Ovary (tissue), 3 donors: Measurements from ENCODE around the gene MAGEA1.

Source experiments
- CTCF ChIP-seq, 3 donors: fragments of 450-650 bp in 2 of 3; fragments of 200-600 bp in 1 of 3; IDR thresholded peaks; one replicate each; pipeline versions ENCODE4 v1.5.1 to v1.8.0; 2016 to 2022; ENCODE audit warnings: antibody characterized with exemption in 3 of 3, mild to moderate bottlenecking in 1 of 3
- EP300 ChIP-seq: sonication (generic); formaldehyde crosslinking; IDR thresholded peaks from one replicate; pipeline ENCODE4 v1.6.1; 2017; ENCODE audit warnings: antibody characterized with exemption
- POLR2A ChIP-seq: fragments of 450-650 bp; IDR thresholded peaks from one replicate; pipeline ENCODE4 v1.6.1; 2017; ENCODE audit warnings: antibody characterized with exemption, mild to moderate bottlenecking, moderate library complexity
- donor health status: DM: no; HTN: no; CAD: no.

GRCh38 chrX:153226344-153227185 lies 47.5 kb downstream of the MAGEA1 start:
- TF ChIP-seq CTCF (IDR thresholded peaks at IDR 0.05) (no peak), POLR2A (no peak), EP300 (no peak)
